NT2/D1 (cell line): Measurements from ENCODE around the gene RWDD4.

ENCODE experiments used
- SUZ12 ChIP-seq: IDR thresholded peaks from 2 replicates; pipeline ENCODE4 v1.6.1; 2011; ENCODE audit not compliant: insufficient read length, insufficient read depth; ENCODE audit errors: extremely low read depth
- ZNF274 ChIP-seq: IDR thresholded peaks from 2 replicates; pipeline ENCODE4 v1.6.1; 2011; ENCODE audit warnings: mild to moderate bottlenecking, low read depth, low read length

GRCh38 chr4:183617075-183617474, 41.9 kb downstream of the RWDD4 start:
- TF ChIP-seq ZNF274 (no peak), SUZ12 (no peak)
